Activated CD4-positive, alpha-beta T cell treated with anti-CD3 and anti-CD28 coated beads, Interleukin-2, Interleukin-6, amounts not matched to agents 100 ng/mL and 50 ng/mL, durations not matched to agents 16 hours and 8 hours (primary cell): ENCODE measurements around the gene PSMG1.
A peak's percentile ranks its signal among the peaks of the same experiment; 100 is the strongest.
"Not testable (repeated sequence)": the region's sequence is repeated elsewhere in the genome, so short reads cannot be mapped to it uniquely, and the experiment has no call there.

Source experiments
- DNase-seq: peaks from one replicate; pipeline ENCODE4 v3.0.0-alpha.2; 2020

Gene PSMG1

GRCh38 chr21:39183272-39184049 lies at the start of gene PSMG1:
Gene PSMG1 (minus strand): TSS chr21:39183451. CDS start chr21:39183385, 66 bp downstream.
- DNase-seq = peak; percentile 97

GRCh38 chr21:39232861-39233291 lies 49.6 kb upstream of the PSMG1 start:
- DNase-seq = no peak

DNA sequence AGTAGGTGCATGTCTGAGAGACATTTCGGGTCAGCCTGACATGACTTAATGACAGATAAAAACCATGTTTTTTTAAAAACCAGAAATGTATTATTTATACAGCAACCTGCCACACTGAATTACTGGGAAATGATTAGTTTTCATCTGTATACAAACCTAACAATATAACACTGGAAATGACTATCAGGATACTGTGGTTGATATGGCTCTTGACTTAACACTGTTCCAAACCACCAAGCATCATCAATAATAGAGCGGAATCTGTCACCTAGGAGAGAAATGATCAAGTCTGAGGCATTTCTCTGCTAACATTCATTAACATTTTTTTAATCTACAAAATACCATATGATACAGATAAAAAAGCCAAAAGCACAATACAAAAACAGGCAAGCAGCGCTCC lies 41.7 kb upstream of the PSMG1 start:
- DNase-seq = no peak

DNA sequence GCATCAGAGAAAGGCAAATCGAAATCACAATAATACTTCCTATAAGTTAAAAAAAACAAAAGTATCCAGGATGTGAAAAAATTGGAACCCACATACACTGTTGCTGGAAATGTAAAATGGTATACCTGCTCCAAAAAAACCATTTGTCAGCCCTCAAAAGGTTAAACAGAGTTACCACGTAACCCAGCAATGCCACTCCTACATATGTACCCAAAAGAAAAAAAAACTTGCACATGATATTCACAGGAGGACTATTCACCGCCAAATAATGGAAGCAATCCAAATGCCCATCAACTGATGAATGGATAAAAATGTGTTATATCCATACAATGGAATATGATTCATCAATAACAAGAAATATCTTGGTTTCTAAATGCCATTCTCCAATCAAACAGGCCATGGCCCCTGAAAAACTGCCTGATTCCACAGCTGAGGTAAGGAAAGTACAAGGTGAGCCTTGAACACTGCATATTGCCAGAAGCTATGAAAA lies 38.8 kb upstream of the PSMG1 start:
- DNase-seq = no peak

DNA sequence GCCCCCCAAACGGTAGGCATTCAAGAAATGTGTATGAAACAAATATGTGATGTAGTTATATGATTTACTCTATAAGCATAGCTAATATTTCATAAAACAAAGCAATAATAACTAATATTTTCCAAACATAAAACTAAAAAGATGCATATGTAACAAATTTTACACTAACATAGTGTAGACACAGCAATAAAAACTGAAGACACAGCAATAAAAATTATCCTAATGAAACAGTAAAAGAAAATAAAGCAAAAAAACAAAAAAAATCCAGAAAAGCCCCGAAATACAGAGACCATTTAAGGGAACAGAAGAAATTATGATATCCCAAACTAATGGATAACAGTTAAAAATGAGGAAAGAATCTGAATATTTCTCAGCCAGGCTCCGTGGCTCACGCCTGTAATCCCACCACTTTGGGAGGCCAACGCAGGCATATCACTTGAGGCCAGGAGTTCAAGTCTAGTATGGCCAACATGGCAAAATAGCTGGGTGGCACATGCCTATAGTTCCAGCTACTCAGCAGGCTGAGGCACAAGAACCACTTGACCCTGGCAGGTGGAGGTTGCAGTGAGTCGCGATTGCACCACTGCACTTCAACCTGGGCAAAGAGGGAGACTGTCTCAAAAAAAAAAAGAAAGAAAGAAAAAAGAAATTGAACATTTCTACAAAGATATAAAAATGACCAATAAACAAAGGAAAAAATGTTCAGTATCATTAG lies 38.2 kb upstream of the PSMG1 start:
- DNase-seq = no peak

GRCh38 chr21:39220875-39221274 lies 37.6 kb upstream of the PSMG1 start:
- DNase-seq = not testable (repeated sequence)

DNA sequence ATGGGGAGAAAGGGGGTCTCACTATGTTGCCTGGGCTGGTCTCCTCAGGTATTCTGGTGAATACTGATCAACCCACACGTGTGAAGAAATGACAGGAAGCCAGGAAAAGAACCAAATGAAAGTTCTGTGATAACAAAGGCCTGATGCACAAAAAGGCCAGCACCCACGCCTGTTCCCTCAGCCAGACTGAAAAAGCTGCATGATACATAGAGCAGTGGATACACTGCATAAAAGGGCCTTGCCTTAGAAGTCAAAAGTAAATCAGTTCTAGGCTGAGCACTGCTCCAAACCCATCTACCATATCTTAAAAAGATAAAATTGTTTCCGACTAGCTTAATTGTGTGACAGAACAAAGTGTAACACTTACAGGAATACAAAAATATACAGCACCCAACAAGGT lies 36.9 kb upstream of the PSMG1 start:
- DNase-seq = no peak

GRCh38 chr21:39218082-39218409 lies 34.8 kb upstream of the PSMG1 start:
- no peak for DNase-seq

DNA sequence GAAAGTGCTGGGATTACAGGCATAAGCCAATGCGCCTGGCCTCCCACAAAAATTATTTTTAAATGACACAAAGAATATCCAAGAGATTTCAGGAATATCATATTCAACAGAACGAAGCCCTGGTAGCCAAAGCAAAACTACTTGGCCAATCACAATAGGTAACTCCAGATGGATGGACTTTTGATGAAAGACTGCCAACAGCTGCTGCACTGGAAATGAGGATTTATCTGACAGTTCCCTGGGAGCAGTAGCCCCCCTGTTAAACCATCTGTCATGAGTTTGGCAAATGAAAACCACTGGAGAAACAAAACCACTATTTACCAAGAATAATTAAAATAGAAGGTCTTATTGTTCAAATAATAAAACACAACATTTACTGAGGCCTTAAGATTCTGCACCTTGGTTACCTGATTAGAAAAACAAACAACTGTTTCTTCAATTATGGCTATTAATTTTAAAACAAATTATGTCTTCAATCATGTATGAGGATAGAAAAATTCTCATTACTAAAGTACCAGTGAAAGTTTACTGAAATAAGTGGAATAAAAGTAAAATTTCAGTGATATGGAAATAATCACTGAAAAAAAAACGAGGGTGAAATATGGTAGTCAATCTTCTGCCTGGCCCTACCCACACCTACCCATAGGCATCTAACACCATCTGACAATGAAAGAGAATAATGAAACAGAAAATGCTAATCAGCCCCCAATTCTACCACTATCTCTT lies 34.3 kb upstream of the PSMG1 start:
- DNase-seq = no peak

DNA sequence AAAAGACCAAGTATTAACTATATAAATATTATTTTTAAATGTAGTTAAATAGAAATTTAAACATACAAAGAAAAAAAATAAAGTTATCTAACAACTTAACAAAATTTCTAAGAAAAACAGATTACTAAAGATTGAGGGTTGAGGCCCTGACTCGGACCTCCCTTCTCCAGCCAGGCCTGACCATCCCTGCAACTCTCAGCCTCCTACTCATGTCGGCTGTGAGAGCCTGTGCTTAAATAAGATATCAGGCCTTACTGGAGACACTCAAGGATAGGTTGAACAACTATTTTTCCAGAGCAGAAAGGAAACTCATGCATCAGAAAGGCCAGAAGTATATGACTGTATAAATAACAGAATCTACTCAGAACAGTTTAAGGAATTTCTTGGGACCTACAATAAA lies 33.0 kb upstream of the PSMG1 start:
- DNase-seq = no peak

GRCh38 chr21:39215078-39215477 lies 31.8 kb upstream of the PSMG1 start:
- DNase-seq = no peak

- DNase-seq = no peak
Measured at GRCh38 chr21:39209334-39209688, 26.1 kb upstream of the PSMG1 start.

DNA sequence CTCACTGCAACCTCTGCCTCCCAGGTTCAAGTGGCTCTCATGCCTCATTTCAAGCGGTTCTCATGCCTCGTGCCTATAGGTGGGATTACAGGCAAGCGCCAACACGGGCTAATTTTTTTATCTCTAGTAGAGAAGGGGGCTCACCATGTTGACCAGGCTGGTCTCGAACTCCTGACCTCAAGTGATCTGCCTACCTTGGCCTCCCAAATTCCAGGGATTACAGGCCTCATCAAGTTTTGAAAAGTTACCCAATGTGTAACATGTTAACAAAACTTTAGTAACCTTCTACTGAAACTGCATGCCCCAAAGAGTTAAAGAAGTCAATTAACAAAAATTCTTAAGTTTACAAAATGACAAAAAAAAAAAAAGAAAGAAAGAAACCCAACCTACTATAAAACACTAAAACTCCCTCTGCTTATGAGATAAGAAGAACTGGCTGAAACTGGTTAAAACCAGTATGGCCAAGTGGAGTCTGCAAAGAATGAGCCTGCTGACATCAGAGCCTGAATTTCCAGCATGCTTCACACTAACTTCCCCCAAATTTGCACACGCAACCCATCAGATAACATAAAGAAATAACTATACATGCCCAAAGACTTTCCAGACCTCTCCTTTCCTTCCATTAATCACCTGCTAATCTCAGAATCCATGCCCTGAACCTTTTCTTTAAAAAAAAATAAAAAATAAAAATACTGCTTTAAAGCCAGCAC lies 25.5 kb upstream of the PSMG1 start:
- no peak for DNase-seq

DNA sequence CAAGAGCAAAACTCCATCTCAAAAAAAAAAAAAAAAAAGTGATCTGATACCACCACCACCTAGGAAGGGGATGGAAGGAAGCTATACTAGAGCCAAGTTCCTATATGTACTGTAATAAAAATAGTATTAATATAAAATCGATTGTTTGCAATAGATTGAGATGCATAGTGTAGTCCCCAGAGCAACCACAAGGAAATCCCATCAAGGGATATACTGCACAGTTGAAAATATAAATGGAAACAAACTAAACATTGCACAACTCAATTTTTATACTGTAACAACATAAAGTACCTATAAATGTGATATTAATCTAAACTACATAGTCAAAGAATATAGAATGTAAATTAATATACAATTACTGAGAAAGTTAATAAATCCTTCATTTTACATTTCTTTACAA lies 20.9 kb upstream of the PSMG1 start:
- no peak for DNase-seq

GRCh38 chr21:39198800-39199199 lies 15.5 kb upstream of the PSMG1 start:
- no peak for DNase-seq

DNA sequence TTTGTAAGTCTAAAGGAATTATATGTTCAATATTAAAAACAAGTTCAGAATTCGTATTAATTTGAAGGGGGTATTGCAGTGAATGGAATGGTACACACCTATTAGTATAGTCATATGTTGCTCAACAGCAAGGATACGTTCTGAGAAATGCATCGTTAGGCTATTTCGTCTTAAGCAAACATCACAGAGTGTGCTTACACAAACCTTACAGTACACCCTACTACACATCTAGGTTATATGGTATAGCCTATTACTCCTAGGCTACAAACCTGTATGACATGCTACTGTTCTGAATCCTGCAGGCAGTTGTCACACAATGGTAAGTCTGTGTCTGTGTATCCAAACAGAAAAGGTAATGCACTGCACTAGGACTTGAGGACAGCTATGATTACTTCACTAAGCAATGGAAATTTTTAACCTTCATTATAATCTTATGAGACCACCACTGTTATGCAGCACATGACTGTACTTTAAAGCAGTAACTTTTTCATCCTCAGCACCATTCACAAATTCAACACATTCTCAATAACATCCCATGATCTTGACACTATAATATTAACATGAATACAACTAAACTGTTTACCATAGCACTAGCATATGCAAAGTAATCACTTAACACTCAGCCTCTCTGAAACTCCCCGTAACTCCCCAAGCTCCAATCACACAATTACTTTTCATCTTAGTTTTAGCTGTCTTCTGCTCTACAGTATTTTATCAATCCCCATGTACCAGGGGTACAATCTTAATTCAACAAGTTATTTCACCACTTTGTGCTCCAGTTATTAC lies 14.4 kb upstream of the PSMG1 start:
- DNase-seq = no peak

GRCh38 chr21:39196838-39197237 lies 13.6 kb upstream of the PSMG1 start:
- no peak for DNase-seq

DNA sequence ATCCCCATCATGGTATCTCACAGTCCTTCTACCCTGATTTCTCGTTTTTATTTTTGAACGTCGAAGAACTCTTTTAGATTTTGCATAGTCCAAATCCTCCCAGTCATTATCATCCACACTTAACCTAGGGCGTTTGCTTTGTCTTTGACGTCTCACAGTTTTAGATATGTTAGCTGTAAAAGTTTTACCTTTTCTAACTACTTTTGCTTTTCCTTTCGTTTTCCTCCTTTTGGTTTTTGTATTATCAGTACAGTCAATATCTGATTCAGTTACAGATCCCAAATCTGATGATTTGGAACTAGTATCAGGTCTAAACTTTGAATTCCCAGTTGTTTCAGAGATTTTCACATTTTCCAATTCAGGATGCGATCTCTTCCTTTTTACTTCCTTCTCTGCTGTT lies 13.1 kb upstream of the PSMG1 start:
- DNase-seq = no peak

DNA sequence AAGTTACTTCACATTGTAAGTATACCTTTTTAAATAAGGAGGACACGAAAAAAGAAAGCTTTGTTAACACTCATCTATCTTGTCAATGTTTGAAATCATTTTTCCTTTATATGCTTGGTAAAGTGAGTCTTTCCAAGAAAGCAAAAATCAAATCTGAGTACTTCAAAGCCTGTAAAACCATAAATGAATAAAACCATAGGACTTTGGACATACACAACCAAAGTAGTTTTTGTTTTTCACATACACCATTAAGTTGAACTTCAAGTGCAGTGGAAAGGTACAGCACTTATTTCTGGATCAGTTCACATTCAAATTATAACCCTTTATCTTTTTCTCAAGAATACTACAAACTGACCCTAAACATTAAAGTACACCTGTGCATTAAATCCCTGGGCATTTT lies 10.1 kb upstream of the PSMG1 start:
- DNase-seq = no peak

DNA sequence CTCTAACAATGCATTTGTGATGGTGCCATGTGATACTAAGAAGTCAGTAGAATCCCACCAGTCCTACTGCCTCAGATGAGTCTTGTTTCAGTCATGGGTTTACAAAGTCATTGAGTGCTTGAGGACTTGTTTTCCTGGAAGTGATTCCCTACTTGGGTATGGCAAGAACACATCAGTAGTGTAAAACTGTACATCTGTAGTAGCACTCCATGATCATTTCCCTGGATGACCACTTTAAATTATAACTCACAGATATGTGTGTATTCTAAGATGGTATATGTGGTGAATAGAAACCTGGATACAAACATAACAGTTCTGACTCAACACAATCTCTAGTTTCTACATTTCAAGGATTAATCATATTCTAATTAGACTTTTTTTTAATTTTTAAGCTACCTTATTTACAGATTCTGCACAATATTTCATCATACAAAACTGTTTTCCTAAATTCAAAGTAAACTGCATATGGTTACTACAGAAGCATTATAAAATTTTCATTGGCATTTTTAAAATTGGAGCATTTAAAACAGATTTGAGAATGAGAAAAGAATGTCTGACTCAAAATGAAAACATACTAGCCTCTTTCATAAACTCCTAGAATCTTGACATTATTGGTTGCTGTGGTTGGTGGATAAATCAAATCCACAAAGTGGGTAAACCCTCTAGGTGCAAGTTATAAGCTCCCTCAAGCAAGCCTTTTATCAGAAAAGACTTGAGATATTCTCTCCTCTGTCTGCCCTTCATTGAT lies 6.8 kb upstream of the PSMG1 start:
- DNase-seq = peak; percentile 40

DNA sequence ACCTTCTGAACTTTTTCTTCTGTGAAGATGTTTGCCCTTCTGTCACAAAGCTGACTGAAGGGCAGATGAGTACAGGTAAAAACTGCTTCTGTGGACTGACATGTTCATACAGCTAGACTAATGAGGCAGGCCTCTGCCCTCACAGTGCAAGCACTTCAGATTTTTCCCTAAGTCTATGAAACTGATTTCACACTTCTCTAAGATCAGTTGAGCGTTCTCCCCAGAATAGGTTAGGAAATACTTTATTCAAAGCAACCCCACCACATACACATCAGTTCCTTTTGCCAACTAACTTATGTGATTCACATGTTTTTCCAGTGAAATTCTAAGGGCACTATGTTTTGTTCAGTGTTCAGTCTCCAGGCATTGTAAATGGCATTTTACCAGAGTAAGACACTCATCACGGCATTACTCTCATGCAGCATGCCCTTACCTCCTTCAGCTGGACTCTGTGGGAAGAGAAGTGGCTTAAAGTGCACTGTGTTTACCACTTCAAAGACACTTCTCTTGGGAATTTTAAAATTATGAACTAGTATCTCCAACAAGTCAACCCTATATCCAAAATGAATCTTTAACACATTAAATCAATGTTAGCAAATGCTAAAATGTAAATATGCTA lies 5.4 kb upstream of the PSMG1 start:
- DNase-seq = no peak
